B cell (primary cell): ENCODE results near the gene IFI27L2. TPM values are rescaled to one million over a fixed set of nuclear protein-coding genes. Genes with fewer than 3 reads are reported as not detected.

Source experiments
- ATAC-seq: fragments of 200-7000 bp; cut with Tn5 transposase; one replicate; pipeline ENCODE4 v1.10.0; 2021; ENCODE audit warnings: low read depth, mild to moderate bottlenecking, moderate number of reproducible peaks, moderate library complexity
- CTCF ChIA-PET: fragments of 350-600 bp; sonication (Branson Sonifier 250); formaldehyde crosslinking; loops from one replicate; lab custom pipeline; 2021; ENCODE audit warnings: antibody characterized with exemption, inconsistent platforms; lab: Charles Lee
- POLR2A ChIA-PET: fragments of 350-600 bp; sonication (Branson Sonifier 250); formaldehyde crosslinking; loops from one replicate; lab custom pipeline; 2021; ENCODE audit warnings: antibody characterized with exemption; lab: Charles Lee
- DNase-seq: peaks from one replicate; pipeline ENCODE4 v3.0.0; 2013
- H2AFZ ChIP-seq: 2 replicates; pipeline ENCODE4 v1.6.1; 2012; ENCODE audit warnings: mild to moderate bottlenecking, low read depth, low read length; ENCODE audit not compliant: insufficient read depth, poor library complexity, severe bottlenecking
- H3K27ac ChIP-seq, 2 donors: 1 replicate in 1 of 2; 2 replicates in 1 of 2; pipeline ENCODE4 v1.5.1; 2012 to 2013; ENCODE audit warnings: low read length in 2 of 2, mild to moderate bottlenecking in 2 of 2, moderate library complexity in 1 of 2
- H3K27me3 ChIP-seq, 4 experiments: fragments of 200-600 bp in 1 of 4; sonication (generic) in 1 of 4; replicated peaks in 1 of 4; 1 replicate in 2 of 4; 2 replicates in 2 of 4; pipeline versions ENCODE4 v1.6.1 to v1.7.0; 2013 to 2016; ENCODE audit warnings: low read length in 3 of 4, mild to moderate bottlenecking in 2 of 4, mixed read lengths in 1 of 4, moderate library complexity in 1 of 4; ENCODE audit not compliant: insufficient read depth in 4 of 4, control insufficient read depth in 3 of 4; ENCODE audit errors: control extremely low read depth in 1 of 4
- H3K36me3 ChIP-seq, 2 experiments: replicated peaks in 1 of 2; 1 replicate in 1 of 2; 2 replicates in 1 of 2; pipeline versions ENCODE4 v1.6.1 to v1.7.1; 2013; ENCODE audit warnings: low read length in 1 of 2; ENCODE audit not compliant: insufficient read depth in 2 of 2, control insufficient read depth in 1 of 2; ENCODE audit errors: control extremely low read depth in 1 of 2, extremely low read depth in 1 of 2
- H3K4me1 ChIP-seq, 2 donors: fragments of 200-600 bp in 1 of 2; sonication (generic) in 1 of 2; 1 replicate in 1 of 2; 2 replicates in 1 of 2; pipeline versions ENCODE4 v1.5.1 to v1.6.1; 2013 to 2017; ENCODE audit warnings: low read length in 2 of 2; ENCODE audit not compliant: control insufficient read depth in 2 of 2, insufficient read depth in 2 of 2
- H3K4me2 ChIP-seq: replicated peaks from 2 replicates; pipeline ENCODE3; 2012; ENCODE audit warnings: mild to moderate bottlenecking, low read depth, low read length; ENCODE audit not compliant: poor library complexity, severe bottlenecking
- H3K4me3 ChIP-seq, 5 experiments: fragments of 200-600 bp in 1 of 5; sonication (generic) in 1 of 5; 1 replicate in 3 of 5; 2 replicates in 2 of 5; pipeline versions ENCODE4 v1.5.1 to v1.7.0; 2011 to 2016; ENCODE audit warnings: low read length in 4 of 5, mild to moderate bottlenecking in 4 of 5, low read depth in 2 of 5, control low read depth in 1 of 5, moderate library complexity in 1 of 5; ENCODE audit not compliant: insufficient read depth in 1 of 5; ENCODE audit errors: control extremely low read depth in 1 of 5, extremely low read depth in 1 of 5
- H3K79me2 ChIP-seq: fragments of 200-600 bp; sonication (generic); one replicate; pipeline ENCODE4 v1.6.0; 2016; ENCODE audit warnings: low read length; ENCODE audit not compliant: control insufficient read depth, insufficient read depth
- H3K9ac ChIP-seq: fragments of 200-600 bp; sonication (generic); 2 replicates; pipeline ENCODE4 v1.6.1; 2017; ENCODE audit warnings: mild to moderate bottlenecking, low read length, moderate library complexity
- H3K9me3 ChIP-seq, 3 donors: one replicate each; pipeline versions ENCODE4 v1.6.1 to v1.7.1; 2013; ENCODE audit warnings: low read length in 2 of 3; ENCODE audit not compliant: control insufficient read depth in 2 of 3, insufficient read depth in 1 of 3; ENCODE audit errors: control extremely low read depth in 1 of 3
- H4K20me1 ChIP-seq: 2 replicates; pipeline ENCODE4 v1.6.0; 2012; ENCODE audit warnings: mild to moderate bottlenecking, low read length; ENCODE audit not compliant: insufficient read depth, control insufficient read depth, poor library complexity, severe bottlenecking
- H3K27ac Mint-ChIP-seq: one replicate; pipeline ENCODE4 v1.8.0; 2021; ENCODE audit warnings: mixed read lengths
- H3K27me3 Mint-ChIP-seq: one replicate; pipeline ENCODE4 v1.8.0; 2021; ENCODE audit warnings: mixed read lengths
- H3K4me1 Mint-ChIP-seq: one replicate; pipeline ENCODE4 v1.8.0; 2021; ENCODE audit warnings: mixed read lengths
- H3K4me3 Mint-ChIP-seq: one replicate; pipeline ENCODE4 v1.8.0; 2021; ENCODE audit warnings: mixed read lengths
- H3K9me3 Mint-ChIP-seq: one replicate; pipeline ENCODE4 v1.8.0; 2022; ENCODE audit warnings: mixed read lengths; ENCODE audit not compliant: insufficient read depth
- CTCF ChIP-seq: fragments of 200-600 bp; IDR thresholded peaks from one replicate; pipeline ENCODE4 v1.8.0; 2022; ENCODE audit warnings: antibody characterized with exemption, mild to moderate bottlenecking
- EZH2 ChIP-seq: IDR thresholded peaks from 2 replicates; pipeline ENCODE4 v1.6.1; 2012; ENCODE audit warnings: borderline replicate concordance, low read depth, mild to moderate bottlenecking, moderate library complexity, low read length; ENCODE audit not compliant: insufficient read depth, poor library complexity, severe bottlenecking
- WGBS: methylation state at CpG from one replicate; pipeline ENCODE4 v1.1.5; 2013; ENCODE audit warnings: missing lambda C conversion rate; ENCODE audit not compliant: insufficient coverage; 5-methylcytosine and 5-hydroxymethylcytosine counted together
- intact Hi-C: fragments of 100-400 bp; cut with micrococcal nuclease; formaldehyde crosslinking; loops from one replicate; pipeline ENCODE4 v1.10.0; 2022
- polyA plus RNA-seq: library from polyadenylated mRNA; depleted of rRNA; stranded (reverse); fragments of >200 nt; gene quantifications from 2 replicates; pipeline ENCODE4 v1.2.3, GENCODE V29; 2012
- total RNA-seq, 2 donors: library from RNA; stranded (reverse); fragments of 120-200 nt in 1 of 2; gene quantifications; 1 replicate in 1 of 2; 2 replicates in 1 of 2; pipeline versions ENCODE4 v1.2.3 to v1.2.4, GENCODE V29; 2013 to 2022

Gene IFI27L2
- total and polyA plus RNA-seq, 2 donors (not counting 1 experiment from before 2014, with no cell fraction given): 30.2 to 57.4 TPM

- H3K4me3 Mint-ChIP-seq: no peak overlapping the region
- H3K36me3 ChIP-seq: no peaks in the 10 kb centered on the region
- no peaks in the 10 kb centered on the region for H3K4me1 Mint-ChIP-seq
- H3K9ac ChIP-seq: no peak overlapping the region
- H3K4me1 ChIP-seq: no peaks in the 10 kb centered on the region
- ChIA-PET POLR2A (no interaction called here), CTCF (interaction anchor here (1.1 kb wide), 1 partner anchor 34 kb away, joined by 3 read pairs; no protein-coding TSS in a partner anchor)
- H3K27ac Mint-ChIP-seq: no peak overlapping the region
- H3K79me2 ChIP-seq: no peaks in the 10 kb centered on the region
- 88% methylated on average over 6 of the region's 6 CpGs for WGBS
- no peak overlapping the region for H3K4me2 ChIP-seq
- no peaks in the 10 kb centered on the region for H4K20me1 ChIP-seq
- no peaks in the 10 kb centered on the region for H3K27me3 ChIP-seq
- no peak overlapping the region for H2AFZ ChIP-seq
- no peaks in the 10 kb centered on the region for H3K9me3 Mint-ChIP-seq
- ATAC-seq: no peak
- H3K4me3 ChIP-seq: no peak overlapping the region
- no peak for TF ChIP-seq CTCF
- no peak for TF ChIP-seq EZH2
- intact Hi-C loops: no loop called here
- no peak for DNase-seq
- H3K27me3 Mint-ChIP-seq: no peaks in the 10 kb centered on the region
- H3K9me3 ChIP-seq: no peaks in the 10 kb centered on the region
- H3K27ac ChIP-seq: no peak overlapping the region
Observed at GRCh38 chr14:94099006-94099405, 30.4 kb downstream of the IFI27L2 start.

GRCh38 chr14:94098326-94098992 lies 30.9 kb downstream of the IFI27L2 start:
- H4K20me1 ChIP-seq: no peaks in the 10 kb centered on the region
- ATAC-seq: no peak
- Mint-ChIP-seq H3K27me3 (no peaks in the 10 kb centered on the region), H3K4me3 (no peak overlapping the region), H3K27ac (no peak overlapping the region), H3K9me3 (no peaks in the 10 kb centered on the region), H3K4me1 (no peaks in the 10 kb centered on the region)
- no peaks in the 10 kb centered on the region for H3K9me3 ChIP-seq
- no peak for TF ChIP-seq CTCF
- TF ChIP-seq EZH2: no peak
- no peak overlapping the region for H3K9ac ChIP-seq
- H3K4me3 ChIP-seq: no peak overlapping the region
- CTCF ChIA-PET: no interaction called here
- no peaks in the 10 kb centered on the region for H3K4me1 ChIP-seq
- no peaks in the 10 kb centered on the region for H3K36me3 ChIP-seq
- intact Hi-C loops: no loop called here
- H2AFZ ChIP-seq: no peak overlapping the region
- no peak overlapping the region for H3K27ac ChIP-seq
- POLR2A ChIA-PET: no interaction called here
- no peak for DNase-seq
- H3K27me3 ChIP-seq: no peaks in the 10 kb centered on the region
- WGBS: 85% methylated on average over 9 of the region's 10 CpGs
- no peak overlapping the region for H3K4me2 ChIP-seq
- H3K79me2 ChIP-seq: no peaks in the 10 kb centered on the region
